Gastroesophageal sphincter (tissue), 3 donors: ENCODE results near the gene ADAT2.

ENCODE experiments used
- CTCF ChIP-seq, 4 experiments: fragments of 200-600 bp in 2 of 4; fragments of 450-650 bp in 2 of 4; sonication (generic) in 1 of 4; IDR thresholded peaks; one replicate each; pipeline ENCODE4 v1.5.1; 2017 to 2019; ENCODE audit warnings: antibody characterized with exemption in 4 of 4, mild to moderate bottlenecking in 2 of 4, moderate library complexity in 2 of 4
- EP300 ChIP-seq: sonication (generic); formaldehyde crosslinking; IDR thresholded peaks from one replicate; pipeline ENCODE4 v1.6.1; 2017; ENCODE audit warnings: antibody characterized with exemption, mild to moderate bottlenecking
- POLR2A ChIP-seq, 2 donors: fragments of 450-650 bp; IDR thresholded peaks; one replicate each; pipeline ENCODE4 v1.6.1; 2017; ENCODE audit warnings: antibody characterized with exemption in 2 of 2, mild to moderate bottlenecking in 2 of 2, moderate library complexity in 1 of 2
- POLR2AphosphoS5 ChIP-seq: sonication (generic); formaldehyde crosslinking; IDR thresholded peaks from one replicate; pipeline ENCODE4 v1.6.1; 2017; ENCODE audit warnings: antibody characterized with exemption

GRCh38 chr6:143401068-143401446 lies 49.4 kb downstream of the ADAT2 start:
- TF ChIP-seq CTCF (IDR thresholded peaks at IDR 0.05) (no peak), POLR2A (IDR thresholded peaks at IDR 0.05) (no peak), POLR2AphosphoS5 (no peak), EP300 (no peak)
